ENCODE data around the gene PSG6.

- TF ChIP-seq CTCF (IDR thresholded peaks at IDR 0.05) (no peak), POLR2A (IDR thresholded peaks at IDR 0.05) (no peak)
Observed at GRCh38 chr19:42961119-42961518, 43.4 kb upstream of the PSG6 start.

Data from adrenal gland (tissue), 5 donors.